SK-N-DZ (cell line): ENCODE measurements around the gene EFCAB6.

Source experiments
- DNase-seq: peaks from one replicate; pipeline ENCODE4 v3.0.0-alpha.2; 2015; ENCODE audit warnings: low spot score

The EFCAB6 gene

DNA sequence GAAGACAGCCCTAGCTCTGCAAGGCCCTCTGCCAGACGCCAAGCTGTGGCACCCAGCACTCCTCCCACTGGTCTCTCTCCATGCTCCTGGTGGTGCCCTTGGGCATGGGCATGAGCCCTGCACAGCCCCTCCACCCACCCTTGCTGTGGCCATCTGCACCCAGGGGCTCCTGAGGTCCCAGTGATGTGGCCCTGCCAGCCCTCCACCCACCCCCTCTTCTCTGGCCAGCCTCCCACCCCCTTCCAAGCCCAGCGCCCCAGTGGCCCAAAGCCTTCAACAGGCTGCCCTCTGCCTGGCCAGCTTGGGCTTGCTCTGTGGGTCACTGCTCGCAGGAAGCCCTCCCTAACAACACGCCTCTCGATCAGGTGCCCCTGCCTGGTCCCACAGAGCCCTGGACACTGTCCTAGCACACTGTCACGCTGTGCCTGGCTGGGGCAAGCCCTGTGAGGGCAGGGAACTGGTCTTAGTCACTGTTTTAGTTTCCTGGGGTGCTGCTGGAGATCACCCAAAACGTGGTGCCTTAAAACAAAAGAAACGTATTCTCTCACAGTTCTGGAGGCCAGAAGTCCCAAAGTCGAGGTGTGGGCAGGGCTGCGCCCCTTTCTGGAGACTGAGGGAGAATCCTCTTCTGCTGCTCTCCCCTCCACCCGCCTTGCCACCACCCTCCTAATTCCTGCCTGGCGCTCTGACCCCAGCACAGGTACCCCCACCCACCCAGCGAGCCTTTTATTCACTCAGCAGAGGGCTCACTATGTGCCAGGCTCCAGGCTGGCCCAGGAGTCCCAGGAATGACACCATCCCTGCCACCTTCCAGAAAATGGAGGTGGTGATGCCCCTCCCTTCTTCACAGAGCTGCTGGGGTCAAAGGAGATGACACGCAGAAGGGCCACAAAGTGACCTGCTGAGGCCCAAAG, 35.5 kb upstream of the EFCAB6 start:
- no peak for DNase-seq

DNA sequence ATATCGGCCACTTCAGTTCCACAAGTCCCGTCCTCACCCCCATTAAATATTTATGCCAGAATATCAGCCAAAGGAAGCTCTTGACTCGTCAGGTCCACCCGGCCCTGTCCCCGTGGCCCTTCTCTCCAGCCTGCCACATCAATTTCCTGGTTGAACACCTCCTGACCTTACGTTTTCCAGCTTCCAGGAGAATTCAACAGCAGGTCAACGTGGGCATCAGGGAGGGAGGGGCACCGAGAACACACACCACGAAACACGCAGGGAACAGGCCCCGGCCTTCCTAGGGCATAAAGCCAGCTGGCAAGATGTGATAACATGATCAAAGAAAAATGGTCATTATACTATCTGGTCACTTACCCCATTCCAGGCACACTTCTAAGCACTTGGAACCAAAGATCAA, 34.9 kb upstream of the EFCAB6 start:
- no peak for DNase-seq

- no peak for DNase-seq
Measured at GRCh38 chr22:43845981-43846380, 33.9 kb upstream of the EFCAB6 start.

GRCh38 chr22:43844560-43845545, 32.7 kb upstream of the EFCAB6 start:
- DNase-seq: no peak

GRCh38 chr22:43843783-43844530, 31.9 kb upstream of the EFCAB6 start:
- peak; percentile 82 for DNase-seq

DNA sequence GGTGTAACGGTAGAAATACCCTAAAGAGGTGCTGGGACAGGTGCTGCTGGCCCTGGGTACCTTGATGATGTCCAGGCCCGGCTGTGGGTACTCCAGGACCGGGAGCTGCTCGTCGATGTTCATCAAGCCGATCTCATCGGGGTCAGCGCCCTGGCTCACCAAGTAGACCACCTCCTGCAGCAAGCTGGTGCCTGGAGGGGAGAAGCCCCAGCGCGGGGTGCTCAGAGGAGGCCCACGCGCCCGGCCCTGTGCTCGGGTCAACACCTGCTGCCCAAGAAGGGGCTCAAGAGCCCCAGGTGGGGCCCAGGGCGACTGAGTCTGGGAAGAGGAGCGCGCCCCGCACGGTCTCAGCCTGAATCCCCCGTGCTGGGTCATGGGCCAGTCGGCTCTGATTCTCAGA, 29.6 kb upstream of the EFCAB6 start:
- no peak for DNase-seq

DNA sequence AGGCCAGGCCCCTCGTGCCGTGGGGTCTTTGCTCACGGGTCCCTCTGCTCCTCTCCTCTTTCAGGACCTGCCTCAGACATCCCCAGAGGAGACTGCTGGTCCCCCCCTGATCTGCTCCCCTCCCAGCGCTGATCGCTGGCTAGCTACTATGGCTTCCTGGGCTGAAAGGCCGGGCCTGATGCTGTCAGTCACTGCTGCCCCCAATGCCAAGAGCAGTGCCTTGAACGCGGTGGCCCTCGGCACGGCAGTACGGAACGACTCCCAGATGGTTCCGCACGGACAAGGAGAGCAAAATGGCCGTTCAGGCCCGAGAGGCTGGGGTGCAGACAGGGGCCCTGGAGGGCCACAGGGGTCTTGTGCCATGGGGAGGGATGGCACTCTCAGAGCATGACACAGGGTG, 28.7 kb upstream of the EFCAB6 start:
- no peak for DNase-seq

GRCh38 chr22:43840431-43840830, 28.3 kb upstream of the EFCAB6 start:
- no peak for DNase-seq

DNA sequence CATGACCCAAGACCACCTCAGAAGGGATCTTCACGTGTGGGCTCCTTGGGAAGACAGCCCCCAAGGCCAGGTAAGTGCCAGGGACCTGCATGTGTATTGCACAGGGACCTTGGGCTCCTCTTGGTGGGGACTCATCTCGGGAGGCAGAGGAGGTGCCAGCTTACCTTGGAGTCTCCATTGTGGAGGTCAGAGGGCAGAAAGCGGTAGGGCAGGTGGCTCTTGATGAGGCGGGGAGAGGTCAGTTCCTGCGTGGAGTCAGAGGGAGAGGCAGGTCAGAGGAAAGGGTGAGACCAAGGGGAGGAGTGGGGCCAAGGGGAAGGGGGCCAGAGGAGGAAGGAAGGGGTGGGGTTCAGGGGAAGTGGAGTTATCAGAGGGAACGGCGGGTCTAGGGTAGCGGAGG, 27.7 kb upstream of the EFCAB6 start:
- DNase-seq: no peak

DNA sequence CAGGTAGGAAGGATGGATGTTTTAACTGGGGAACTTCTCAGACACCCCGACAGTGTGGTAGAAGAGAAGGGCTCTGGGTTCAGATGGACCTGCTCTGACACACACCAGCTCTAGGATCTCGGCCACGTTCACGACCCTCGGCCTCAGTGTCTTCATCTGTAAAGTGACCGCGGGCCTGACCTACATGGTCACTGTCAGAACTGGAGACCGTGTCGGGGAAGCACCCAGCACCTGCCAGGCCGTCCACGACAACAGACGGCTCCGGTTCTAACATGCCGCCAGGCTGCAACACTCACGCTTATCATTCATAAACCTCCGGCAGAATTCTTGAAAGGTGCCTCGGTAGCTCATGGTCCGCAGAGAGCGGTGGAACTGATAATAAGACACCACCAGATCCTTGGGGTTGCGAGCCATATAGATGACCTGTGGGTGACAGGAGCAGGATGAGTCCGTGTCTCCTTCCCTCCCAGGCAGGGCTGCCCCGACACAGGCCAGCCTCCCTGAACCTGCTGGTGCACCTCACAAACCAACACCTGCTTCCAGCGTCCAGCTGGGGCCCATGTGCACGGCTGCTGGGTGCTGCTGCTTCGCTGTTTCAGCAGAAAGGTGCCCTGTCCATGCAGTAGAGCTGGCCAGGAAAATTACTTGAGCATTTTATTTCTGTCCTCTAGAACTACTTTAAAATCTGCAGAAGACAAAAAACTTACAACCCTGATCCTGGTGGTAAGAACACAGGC, 26.6 kb upstream of the EFCAB6 start:
- no peak for DNase-seq

GRCh38 chr22:43838161-43838560, 26.1 kb upstream of the EFCAB6 start:
- no peak for DNase-seq

DNA sequence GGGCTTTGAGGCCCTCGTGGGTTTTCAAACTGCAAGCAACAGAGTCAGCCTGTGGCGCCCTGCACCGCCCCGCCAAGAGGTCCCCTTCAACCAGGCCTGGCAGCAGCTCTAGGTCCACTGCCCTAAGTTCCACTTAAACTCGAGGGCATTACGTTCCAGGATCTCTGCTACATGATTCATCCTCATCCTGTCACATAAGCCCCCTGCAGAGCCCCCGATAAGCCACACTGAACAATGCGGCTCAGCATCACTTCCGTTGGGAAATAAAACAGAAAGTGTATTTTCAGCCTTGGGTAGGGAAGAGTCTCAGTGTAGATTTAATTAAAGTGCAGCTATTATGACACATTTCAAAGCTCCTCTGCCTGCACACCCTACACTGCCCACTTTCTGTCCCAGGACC, 25.6 kb upstream of the EFCAB6 start:
- DNase-seq: no peak

DNA sequence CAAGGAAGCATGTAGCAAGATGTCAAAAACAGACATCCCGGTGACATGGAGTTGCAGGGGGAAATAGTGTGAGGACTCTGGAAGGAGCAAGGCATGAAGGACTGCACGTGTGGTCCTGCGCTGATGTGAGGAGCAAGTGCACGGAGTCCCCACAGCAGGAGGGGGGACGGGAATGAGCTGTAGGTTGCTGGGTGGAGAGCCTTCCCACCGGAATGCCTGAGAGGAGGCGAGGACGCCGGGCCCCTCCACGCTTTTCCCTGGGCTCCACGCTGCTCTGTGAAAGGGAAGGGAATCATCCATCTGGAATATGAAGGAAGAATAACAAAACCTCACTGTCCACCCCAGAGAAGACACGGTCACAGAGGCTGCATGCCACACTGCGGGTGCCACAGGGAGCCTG, 23.6 kb upstream of the EFCAB6 start:
- DNase-seq: no peak

- DNase-seq: no peak
Measured at GRCh38 chr22:43835166-43835565, 23.1 kb upstream of the EFCAB6 start.

- no peak for DNase-seq
Measured at GRCh38 chr22:43833286-43834240, 21.5 kb upstream of the EFCAB6 start.

DNA sequence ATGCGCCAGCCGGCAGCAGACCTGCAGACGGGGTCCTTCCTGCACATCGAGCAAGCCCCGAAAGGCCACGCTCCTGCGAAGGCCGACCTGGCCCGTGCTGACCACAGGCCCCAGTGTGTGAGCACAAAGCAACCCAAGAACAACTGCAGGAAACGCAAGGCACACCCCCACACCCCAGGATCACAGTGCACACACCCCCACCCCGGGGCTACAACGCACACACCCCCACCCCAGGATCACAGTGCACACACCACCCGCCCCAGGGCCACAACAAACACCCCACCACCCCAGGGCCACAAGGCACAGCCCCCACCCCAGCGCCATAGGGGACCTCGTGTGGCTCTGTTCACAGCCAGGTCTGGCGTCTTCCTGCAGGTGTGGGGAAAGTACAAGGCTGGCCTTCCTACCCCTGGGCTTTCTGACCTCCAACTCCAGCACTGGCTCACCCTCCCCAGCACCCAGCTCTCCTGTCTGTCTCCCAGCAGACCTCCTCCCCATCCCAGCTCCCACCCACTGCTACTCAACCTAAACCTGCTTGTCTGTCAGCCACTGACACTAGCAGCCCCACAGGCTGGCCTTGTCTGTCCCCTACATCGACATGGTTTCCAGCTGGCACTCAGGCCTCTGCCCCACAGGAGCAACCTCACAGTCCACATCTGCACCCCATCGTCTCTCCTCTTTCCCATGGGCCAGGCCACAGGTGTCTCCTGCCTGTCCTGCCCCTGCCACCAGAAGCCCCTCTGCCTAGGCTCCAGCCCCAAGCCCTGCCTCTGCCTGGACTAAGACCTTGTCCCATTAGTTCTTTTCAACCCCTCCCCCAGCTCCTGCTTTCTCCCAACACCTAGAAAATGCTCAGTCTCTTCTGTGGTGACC, 20.5 kb upstream of the EFCAB6 start:
- no peak for DNase-seq

DNA sequence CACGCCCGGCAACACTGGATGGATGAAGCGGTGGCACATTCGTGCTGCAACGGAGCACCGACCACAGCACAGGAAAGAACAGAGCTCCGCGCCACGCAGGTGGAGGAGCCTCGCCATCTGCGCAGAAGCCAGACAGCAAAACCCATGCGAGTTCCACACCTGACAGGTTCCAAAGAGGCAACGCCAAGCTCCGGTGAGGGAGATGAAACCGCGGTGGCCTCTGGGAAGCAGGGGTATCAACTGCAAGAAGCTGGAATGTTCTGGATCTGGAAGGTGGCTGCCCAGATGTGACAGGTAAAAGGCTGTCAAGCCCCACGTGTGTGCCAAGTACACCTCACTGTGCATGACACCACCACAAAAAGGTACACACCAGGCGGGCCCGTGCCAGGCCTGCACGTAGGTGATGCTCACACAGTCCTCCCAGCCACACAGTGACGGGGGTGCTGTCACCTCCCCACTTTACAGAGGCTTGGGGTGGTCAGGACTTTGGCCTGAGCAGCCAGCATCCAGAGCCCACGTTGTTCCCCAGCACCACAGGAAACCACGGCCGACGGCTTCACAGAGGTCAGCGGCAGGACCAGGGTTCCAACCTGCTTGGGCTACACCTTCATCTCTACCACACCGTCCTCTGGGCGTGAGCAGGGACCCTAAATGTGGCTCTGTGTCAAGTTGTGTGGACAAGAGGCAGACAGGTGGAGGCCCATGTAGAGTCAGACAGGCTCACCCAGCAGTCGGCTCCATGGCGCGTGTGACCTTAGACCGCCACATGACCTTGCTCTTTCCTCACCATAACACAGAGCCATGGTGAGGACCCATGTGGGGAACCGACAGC, 19.7 kb upstream of the EFCAB6 start:
- DNase-seq: no peak
